Chondrocyte (in vitro differentiated cells): ENCODE results near the gene TSHZ2. TPM values are rescaled to one million over a fixed set of nuclear protein-coding genes. Genes with fewer than 3 reads are reported as not detected.

Source experiments
- DNase-seq: peaks from one replicate; pipeline ENCODE4 v3.0.0; 2021; ENCODE audit warnings: mixed read lengths, low spot score
- H3K27ac Mint-ChIP-seq: one replicate; pipeline ENCODE4 v1.8.0; 2021; ENCODE audit warnings: mild to moderate bottlenecking, moderate library complexity, mixed read lengths; ENCODE audit not compliant: unreplicated experiment
- H3K27me3 Mint-ChIP-seq: 2 replicates; pipeline ENCODE4 v1.8.0; 2021; ENCODE audit warnings: low read depth, mixed read lengths
- H3K36me3 Mint-ChIP-seq: 2 replicates; pipeline ENCODE4 v1.8.0; 2021; ENCODE audit warnings: low read depth, mixed read lengths
- H3K4me1 Mint-ChIP-seq: 2 replicates; pipeline ENCODE4 v1.8.0; 2021; ENCODE audit warnings: low read depth, mild to moderate bottlenecking, mixed read lengths
- H3K4me3 Mint-ChIP-seq: one replicate; pipeline ENCODE4 v1.8.0; 2021; ENCODE audit warnings: mild to moderate bottlenecking, moderate library complexity, mixed read lengths; ENCODE audit not compliant: unreplicated experiment
- H3K9me3 Mint-ChIP-seq: 2 replicates; pipeline ENCODE4 v1.8.0; 2021; ENCODE audit warnings: low read depth, mixed read lengths
- total RNA-seq: library from RNA; stranded (reverse); gene quantifications from 3 replicates; pipeline ENCODE4 v1.2.1, GENCODE V29; 2021
- TF ChIP-seq, protein P1 (sequence below): fragments of 200-600 bp; sonication (generic); IDR thresholded peaks from 2 replicates; pipeline ENCODE4 v1.5.0; 2021; ENCODE audit warnings: antibody characterized with exemption, mild to moderate bottlenecking, moderate library complexity

TSHZ2 gene
- total RNA-seq, 1 donor from 2014 or later, result 0.37 TPM

GRCh38 chr20:52991830-52992229 lies 19.7 kb downstream of the TSHZ2 start:
- DNase-seq, result no peak
- H3K4me3 Mint-ChIP-seq, result no peak overlapping the region
- H3K27ac Mint-ChIP-seq, result no peak overlapping the region
- peaks cover 2% of the 10 kb centered on the region for H3K27me3 Mint-ChIP-seq
- H3K4me1 Mint-ChIP-seq, result no peaks in the 10 kb centered on the region
- no peaks in the 10 kb centered on the region for H3K9me3 Mint-ChIP-seq
- H3K36me3 Mint-ChIP-seq, result no peaks in the 10 kb centered on the region
- TF ChIP-seq, protein P1, sequence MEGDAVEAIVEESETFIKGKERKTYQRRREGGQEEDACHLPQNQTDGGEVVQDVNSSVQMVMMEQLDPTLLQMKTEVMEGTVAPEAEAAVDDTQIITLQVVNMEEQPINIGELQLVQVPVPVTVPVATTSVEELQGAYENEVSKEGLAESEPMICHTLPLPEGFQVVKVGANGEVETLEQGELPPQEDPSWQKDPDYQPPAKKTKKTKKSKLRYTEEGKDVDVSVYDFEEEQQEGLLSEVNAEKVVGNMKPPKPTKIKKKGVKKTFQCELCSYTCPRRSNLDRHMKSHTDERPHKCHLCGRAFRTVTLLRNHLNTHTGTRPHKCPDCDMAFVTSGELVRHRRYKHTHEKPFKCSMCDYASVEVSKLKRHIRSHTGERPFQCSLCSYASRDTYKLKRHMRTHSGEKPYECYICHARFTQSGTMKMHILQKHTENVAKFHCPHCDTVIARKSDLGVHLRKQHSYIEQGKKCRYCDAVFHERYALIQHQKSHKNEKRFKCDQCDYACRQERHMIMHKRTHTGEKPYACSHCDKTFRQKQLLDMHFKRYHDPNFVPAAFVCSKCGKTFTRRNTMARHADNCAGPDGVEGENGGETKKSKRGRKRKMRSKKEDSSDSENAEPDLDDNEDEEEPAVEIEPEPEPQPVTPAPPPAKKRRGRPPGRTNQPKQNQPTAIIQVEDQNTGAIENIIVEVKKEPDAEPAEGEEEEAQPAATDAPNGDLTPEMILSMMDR, result no peak

DNA sequence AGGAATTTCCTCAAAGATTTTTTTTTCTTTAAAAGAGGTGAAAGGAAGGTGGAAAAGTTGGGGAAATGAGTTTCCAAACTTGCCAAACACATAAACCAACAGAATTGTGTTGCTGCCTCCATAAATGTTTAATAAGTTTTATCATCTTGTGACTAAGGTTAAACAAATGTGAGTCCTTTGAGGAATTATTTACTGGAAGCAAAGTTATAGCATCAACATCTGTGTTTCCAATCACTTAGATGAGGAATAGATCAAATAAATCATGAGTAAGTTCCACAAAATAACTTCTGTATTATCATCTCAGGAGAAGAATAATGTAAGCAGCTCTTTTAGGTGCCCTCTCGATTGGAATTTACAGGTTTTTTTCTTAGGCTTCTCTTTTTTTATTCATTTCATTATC lies 20.5 kb downstream of the TSHZ2 start:
- DNase-seq, result no peak
- H3K36me3 Mint-ChIP-seq, result no peaks in the 10 kb centered on the region
- TF ChIP-seq, protein P1, result no peak
- no peaks in the 10 kb centered on the region for H3K4me1 Mint-ChIP-seq
- H3K4me3 Mint-ChIP-seq, result no peak overlapping the region
- no peak overlapping the region for H3K27ac Mint-ChIP-seq
- H3K9me3 Mint-ChIP-seq, result no peaks in the 10 kb centered on the region
- H3K27me3 Mint-ChIP-seq, result peaks cover 5% of the 10 kb centered on the region

DNA sequence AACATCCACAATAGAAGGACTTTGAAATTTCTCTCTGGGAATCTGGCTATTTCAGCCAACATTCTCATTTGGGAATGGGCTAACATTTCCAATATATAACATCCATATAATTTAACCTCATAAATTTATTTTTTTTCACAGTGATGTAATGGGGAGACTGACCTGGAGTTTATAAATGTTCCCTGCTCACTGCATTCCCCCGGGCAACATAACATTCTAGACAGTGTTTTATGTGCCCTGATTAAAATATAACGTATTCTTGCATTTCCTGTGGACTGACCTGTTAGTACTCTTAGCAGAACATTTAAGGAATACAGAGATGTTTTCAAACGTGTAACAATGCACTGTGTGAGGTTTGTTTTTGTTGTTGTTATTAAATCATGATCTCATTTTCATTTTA lies 20.9 kb downstream of the TSHZ2 start:
- H3K27me3 Mint-ChIP-seq, result peaks cover 2% of the 10 kb centered on the region
- H3K36me3 Mint-ChIP-seq, result no peaks in the 10 kb centered on the region
- DNase-seq, result no peak
- no peak overlapping the region for H3K4me3 Mint-ChIP-seq
- H3K9me3 Mint-ChIP-seq, result no peaks in the 10 kb centered on the region
- no peaks in the 10 kb centered on the region for H3K4me1 Mint-ChIP-seq
- no peak overlapping the region for H3K27ac Mint-ChIP-seq
- TF ChIP-seq, protein P1, result no peak

DNA sequence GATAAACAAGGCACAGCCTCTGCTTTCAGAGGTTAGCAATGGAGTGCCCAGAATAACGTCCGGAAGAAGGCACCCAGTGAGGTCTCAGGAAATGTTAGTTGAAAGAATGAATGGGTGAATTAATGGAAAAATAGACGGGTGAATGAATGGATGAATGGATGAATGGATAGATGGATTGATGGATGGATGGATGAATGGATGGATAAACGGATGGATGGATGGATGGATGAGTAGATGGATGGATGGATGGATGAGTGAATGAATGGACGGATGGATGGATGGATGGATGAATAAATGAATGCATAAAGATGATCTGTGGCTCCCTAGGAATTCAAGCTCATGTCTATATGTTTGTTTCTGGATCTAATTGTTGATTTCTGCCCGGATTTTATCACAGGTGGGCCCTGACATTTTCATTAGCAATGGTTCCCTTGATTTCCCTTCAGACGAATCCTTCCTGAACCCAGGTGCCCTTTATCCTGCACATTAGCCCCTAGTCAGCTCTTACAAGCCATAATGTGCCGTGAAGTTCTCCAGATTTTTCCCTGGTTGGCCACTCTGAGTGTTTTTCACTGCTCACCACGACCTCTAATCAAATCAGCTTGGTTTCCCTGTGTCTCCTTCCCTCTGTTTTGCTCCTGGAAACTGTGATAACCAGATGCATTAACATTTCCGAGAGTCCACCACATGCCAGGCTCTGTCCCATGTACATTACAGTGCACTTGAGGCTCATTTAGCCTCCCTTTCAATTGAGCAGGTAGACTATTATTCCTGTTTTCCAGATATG lies 22.2 kb downstream of the TSHZ2 start:
- no peak for DNase-seq
- Mint-ChIP-seq H3K27me3 (peaks cover 2% of the 10 kb centered on the region), H3K4me1 (no peaks in the 10 kb centered on the region), H3K4me3 (no peak overlapping the region), H3K36me3 (no peaks in the 10 kb centered on the region), H3K27ac (no peak overlapping the region), H3K9me3 (no peaks in the 10 kb centered on the region)
- TF ChIP-seq, protein P1, result no peak

GRCh38 chr20:52996130-52996529 lies 24.0 kb downstream of the TSHZ2 start:
- TF ChIP-seq, protein P1, result no peak
- H3K4me3 Mint-ChIP-seq, result no peak overlapping the region
- DNase-seq, result no peak
- H3K27me3 Mint-ChIP-seq, result peaks cover 6% of the 10 kb centered on the region
- H3K36me3 Mint-ChIP-seq, result no peaks in the 10 kb centered on the region
- H3K9me3 Mint-ChIP-seq, result no peaks in the 10 kb centered on the region
- H3K4me1 Mint-ChIP-seq, result no peaks in the 10 kb centered on the region
- no peak overlapping the region for H3K27ac Mint-ChIP-seq
